Sigmoid colon (tissue), 7 donors: ENCODE results near the gene NHSL2. TPM values are rescaled to one million over a fixed set of nuclear protein-coding genes. Genes with fewer than 3 reads are reported as not detected.

Experiments
- DNase-seq: peaks from one replicate; pipeline ENCODE4 v3.0.0-alpha.2; 2019
- H3K27ac ChIP-seq, 4 donors: fragments of 200-600 bp; sonication (generic); one replicate each; pipeline ENCODE4 v1.5.1; 2016 to 2019; ENCODE audit warnings: mild to moderate bottlenecking in 1 of 4
- H3K27me3 ChIP-seq, 3 donors: fragments of 200-600 bp; sonication (generic); one replicate each; pipeline ENCODE4 v1.5.1; 2019; ENCODE audit warnings: mild to moderate bottlenecking in 1 of 3
- H3K36me3 ChIP-seq, 4 donors: fragments of 200-600 bp; sonication (generic); one replicate each; pipeline ENCODE4 v1.5.1; 2016 to 2019
- H3K4me1 ChIP-seq, 4 donors: fragments of 200-600 bp; sonication (generic); one replicate each; pipeline ENCODE4 v1.5.1; 2017 to 2019
- H3K4me3 ChIP-seq, 4 donors: fragments of 200-600 bp; sonication (generic); one replicate each; pipeline ENCODE4 v1.5.1; 2017 to 2019; ENCODE audit warnings: mild to moderate bottlenecking in 2 of 4, moderate library complexity in 1 of 4
- H3K9me3 ChIP-seq, 4 donors: fragments of 200-600 bp in 3 of 4; sonication (generic) in 3 of 4; one replicate each; pipeline versions ENCODE4 v1.5.1 to v1.6.1; 2013 to 2019
- EP300 ChIP-seq, 4 donors: sonication (generic); formaldehyde crosslinking; IDR thresholded peaks; one replicate each; pipeline ENCODE4 v1.6.1; 2017; ENCODE audit warnings: antibody characterized with exemption in 4 of 4
- POLR2A ChIP-seq, 2 donors: fragments of 450-650 bp; IDR thresholded peaks; one replicate each; pipeline ENCODE4 v1.6.1; 2016; ENCODE audit warnings: antibody characterized with exemption in 2 of 2, mild to moderate bottlenecking in 2 of 2, moderate library complexity in 2 of 2
- POLR2AphosphoS5 ChIP-seq, 4 donors: sonication (generic); formaldehyde crosslinking; IDR thresholded peaks; one replicate each; pipeline ENCODE4 v1.6.1; 2017; ENCODE audit warnings: antibody characterized with exemption in 4 of 4
- WGBS, 2 donors: extraction: QIAGEN DNeasy Blood & Tissue Kit; methylation state at CpG; one replicate each; pipeline ENCODE4 v1.1.7; 2013; 5-methylcytosine and 5-hydroxymethylcytosine counted together
- intact Hi-C: fragments of 100-400 bp; cut with DNase I; formaldehyde crosslinking; loops from one replicate; pipeline ENCODE4 v1.15.1; 2023
- polyA plus RNA-seq, 3 donors: library from polyadenylated mRNA; stranded (reverse); fragments of 200-250 nt; gene quantifications; one replicate each; pipeline ENCODE4 v1.2.3, GENCODE V29; 2013
- total RNA-seq, 4 donors: library from RNA; depleted of rRNA; stranded (reverse); fragments of >200 nt; gene quantifications; one replicate each; pipeline ENCODE4 v1.1.0, GENCODE V29; 2016
- TF ChIP-seq, protein P1 (sequence below), 4 experiments: fragments of 450-650 bp in 3 of 4; fragments of 200-600 bp in 1 of 4; IDR thresholded peaks; one replicate each; pipeline ENCODE4 v1.5.1; 2016 to 2019; ENCODE audit warnings: antibody characterized with exemption in 4 of 4, mild to moderate bottlenecking in 3 of 4, moderate library complexity in 2 of 4
- donor health status: healthy with polysubstance abuse.
- donor health status: Bipolar disorder and iron deficiency.
- donor health status: healthy.

NHSL2 gene
- total and polyA plus RNA-seq, 7 donors: under 0.01 to 21.3 (median 8.1) TPM

GRCh38 chrX:71930298-71930697, 19.7 kb downstream of the NHSL2 start:
- Histone ChIP-seq H3K4me1 (peaks cover 0 to 27% (median 4%) of the 10 kb centered on the region in 4 donors), H3K36me3 (no peaks in the 10 kb centered on the region), H3K9me3 (no peaks in the 10 kb centered on the region), H3K27ac (no peak overlapping the region), H3K4me3 (no peak overlapping the region), H3K27me3 (no peaks in the 10 kb centered on the region)
- no peak for TF ChIP-seq POLR2AphosphoS5 (IDR thresholded peaks at IDR 0.05)
- TF ChIP-seq, protein P1, sequence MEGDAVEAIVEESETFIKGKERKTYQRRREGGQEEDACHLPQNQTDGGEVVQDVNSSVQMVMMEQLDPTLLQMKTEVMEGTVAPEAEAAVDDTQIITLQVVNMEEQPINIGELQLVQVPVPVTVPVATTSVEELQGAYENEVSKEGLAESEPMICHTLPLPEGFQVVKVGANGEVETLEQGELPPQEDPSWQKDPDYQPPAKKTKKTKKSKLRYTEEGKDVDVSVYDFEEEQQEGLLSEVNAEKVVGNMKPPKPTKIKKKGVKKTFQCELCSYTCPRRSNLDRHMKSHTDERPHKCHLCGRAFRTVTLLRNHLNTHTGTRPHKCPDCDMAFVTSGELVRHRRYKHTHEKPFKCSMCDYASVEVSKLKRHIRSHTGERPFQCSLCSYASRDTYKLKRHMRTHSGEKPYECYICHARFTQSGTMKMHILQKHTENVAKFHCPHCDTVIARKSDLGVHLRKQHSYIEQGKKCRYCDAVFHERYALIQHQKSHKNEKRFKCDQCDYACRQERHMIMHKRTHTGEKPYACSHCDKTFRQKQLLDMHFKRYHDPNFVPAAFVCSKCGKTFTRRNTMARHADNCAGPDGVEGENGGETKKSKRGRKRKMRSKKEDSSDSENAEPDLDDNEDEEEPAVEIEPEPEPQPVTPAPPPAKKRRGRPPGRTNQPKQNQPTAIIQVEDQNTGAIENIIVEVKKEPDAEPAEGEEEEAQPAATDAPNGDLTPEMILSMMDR (IDR thresholded peaks at IDR 0.05): no peak
- TF ChIP-seq EP300 (IDR thresholded peaks at IDR 0.05): no peak
- TF ChIP-seq POLR2A (IDR thresholded peaks at IDR 0.05): no peak
- intact Hi-C loops: no loop called here
- 84 to 97% methylated on average over 1 of the region's 1 CpG for WGBS, 2 donors
- no peak for DNase-seq

- H3K27ac ChIP-seq: peak overlapping the region; percentile 40 to 49 (median 41)
- H3K4me1 ChIP-seq: peaks cover 0 to 47% (median 14%) of the 10 kb centered on the region in 4 donors
- H3K4me3 ChIP-seq: no peak overlapping the region
- TF ChIP-seq EP300 (IDR thresholded peaks at IDR 0.05): no peak
- TF ChIP-seq POLR2A (IDR thresholded peaks at IDR 0.05): no peak
- TF ChIP-seq, protein P1 (IDR thresholded peaks at IDR 0.05): no peak
- no peak for TF ChIP-seq POLR2AphosphoS5 (IDR thresholded peaks at IDR 0.05)
- H3K9me3 ChIP-seq: no peaks in the 10 kb centered on the region
- 62 to 65% methylated on average over 3 of the region's 3 CpGs for WGBS, 2 donors
- no peaks in the 10 kb centered on the region for H3K27me3 ChIP-seq
- peak; percentile 81 for DNase-seq
- H3K36me3 ChIP-seq: no peaks in the 10 kb centered on the region
- intact Hi-C loops: no loop called here
Observed at GRCh38 chrX:71935476-71935875, 24.8 kb downstream of the NHSL2 start.

DNA sequence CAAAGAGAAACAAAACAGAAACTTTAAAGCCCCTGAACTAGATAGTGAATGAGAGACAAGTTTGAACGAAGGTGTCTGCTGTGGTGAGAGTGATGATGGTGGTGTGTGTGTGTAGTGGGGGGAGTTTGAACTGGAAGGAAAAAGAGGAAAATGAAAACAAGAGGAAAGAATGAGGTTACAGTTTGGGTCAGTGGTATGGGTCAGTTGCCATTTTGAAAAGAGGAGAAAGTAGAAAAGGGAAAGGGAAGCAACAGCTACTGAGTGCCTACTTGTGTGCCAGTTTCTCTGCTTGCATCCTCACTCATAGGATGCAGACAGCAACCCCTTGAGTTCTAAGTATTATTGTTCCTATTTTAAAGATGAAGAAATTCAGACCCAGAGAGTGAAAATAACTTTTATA, 26.0 kb downstream of the NHSL2 start:
- Histone ChIP-seq H3K36me3 (no peaks in the 10 kb centered on the region), H3K27me3 (no peaks in the 10 kb centered on the region), H3K4me3 (no peak overlapping the region), H3K27ac (no peak overlapping the region), H3K4me1 (peaks cover 0 to 59% (median 22%) of the 10 kb centered on the region in 4 donors), H3K9me3 (no peaks in the 10 kb centered on the region)
- DNase-seq: no peak
- intact Hi-C loops: no loop called here
- TF ChIP-seq, protein P1 (IDR thresholded peaks at IDR 0.05): no peak
- TF ChIP-seq POLR2A (IDR thresholded peaks at IDR 0.05) (no peak), EP300 (IDR thresholded peaks at IDR 0.05) (no peak), POLR2AphosphoS5 (IDR thresholded peaks at IDR 0.05) (no peak)
- WGBS, 2 donors: 21 to 69% methylated on average over 1 of the region's 1 CpG

DNA sequence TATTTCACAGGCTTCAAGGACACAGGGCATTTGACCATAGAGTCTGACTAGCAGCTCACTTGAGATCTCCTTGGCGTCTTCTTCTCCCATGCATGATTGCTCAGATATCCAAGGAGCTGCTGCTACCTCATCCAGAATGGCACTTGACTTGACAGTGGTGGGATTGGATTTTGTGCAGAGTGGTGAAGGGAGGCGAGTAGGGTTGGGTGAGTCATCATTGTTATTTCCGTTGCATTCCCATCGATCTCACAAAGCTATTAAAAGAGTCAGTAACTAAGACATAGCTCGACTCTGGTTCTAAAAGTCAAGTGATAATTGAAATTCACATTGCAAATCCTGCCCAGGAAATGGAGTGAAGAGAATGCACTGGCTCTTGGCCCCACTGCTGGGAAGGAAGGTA, 27.7 kb downstream of the NHSL2 start:
- DNase-seq: no peak
- no peak for TF ChIP-seq EP300 (IDR thresholded peaks at IDR 0.05)
- no peak for TF ChIP-seq POLR2AphosphoS5 (IDR thresholded peaks at IDR 0.05)
- TF ChIP-seq, protein P1 (IDR thresholded peaks at IDR 0.05): no peak
- no peak for TF ChIP-seq POLR2A (IDR thresholded peaks at IDR 0.05)
- intact Hi-C loops: no loop called here
- no peaks in the 10 kb centered on the region for H3K27me3 ChIP-seq
- H3K4me1 ChIP-seq: peaks cover 0 to 61% (median 29%) of the 10 kb centered on the region in 4 donors
- WGBS, 2 donors: 83 to 87% methylated on average over 5 of the region's 5 CpGs
- no peaks in the 10 kb centered on the region for H3K9me3 ChIP-seq
- no peaks in the 10 kb centered on the region for H3K36me3 ChIP-seq
- H3K27ac ChIP-seq: no peak overlapping the region
- H3K4me3 ChIP-seq: no peak overlapping the region

DNA sequence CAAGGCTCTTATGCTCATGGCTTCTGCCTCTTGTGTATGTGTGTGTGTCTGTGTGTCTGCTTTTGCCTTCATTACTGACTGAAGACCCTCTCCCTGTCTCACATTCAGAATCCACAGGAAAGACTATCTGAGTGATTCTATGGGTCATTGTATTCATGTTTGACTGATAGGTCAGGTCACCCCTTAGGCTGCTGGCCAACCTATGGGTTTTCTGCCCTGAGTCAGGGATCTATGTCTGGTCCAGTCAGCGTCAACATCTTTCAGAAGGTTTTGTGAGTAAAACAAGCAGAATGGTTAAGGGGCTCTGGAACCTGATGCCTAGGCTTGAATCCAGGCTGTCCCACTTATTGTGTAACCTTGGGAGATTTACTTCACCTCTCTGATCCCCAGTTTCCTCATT, 30.5 kb downstream of the NHSL2 start:
- Histone ChIP-seq H3K4me3 (no peak overlapping the region), H3K27ac (peak overlapping the region; percentile 27 to 82 (median 74)), H3K9me3 (no peaks in the 10 kb centered on the region), H3K4me1 (peaks cover 0 to 49% (median 26%) of the 10 kb centered on the region in 4 donors), H3K36me3 (no peaks in the 10 kb centered on the region), H3K27me3 (no peaks in the 10 kb centered on the region)
- TF ChIP-seq POLR2A (IDR thresholded peaks at IDR 0.05) (no peak), EP300 (IDR thresholded peaks at IDR 0.05) (no peak), POLR2AphosphoS5 (IDR thresholded peaks at IDR 0.05) (no peak)
- TF ChIP-seq, protein P1 (IDR thresholded peaks at IDR 0.05): no peak
- 84 to 95% methylated on average over 1 of the region's 1 CpG for WGBS, 2 donors
- intact Hi-C loops: no loop called here
- no peak for DNase-seq
